ENCODE measurements around the gene RCSD1. TPM values are rescaled to one million over a fixed set of nuclear protein-coding genes. Genes with fewer than 3 reads are reported as not detected.

The RCSD1 gene
- polyA plus RNA-seq (2013, experiment 1 of 2): 0.22 TPM
- 0.15 TPM for polyA plus RNA-seq (2013, experiment 2 of 2)

GRCh38 chr1:167629681-167630567 is at the start of gene RCSD1:
TSS of gene RCSD1 (plus strand) at chr1:167630232. CDS start at chr1:167630424, 192 bp downstream.
- Histone ChIP-seq H2AK5ac (ENCODE audit: low read depth, low read length) (no peak within 1 kb of the TSS), H4K91ac (ENCODE audit: low read depth, low read length, poor library complexity) (no peak within 1 kb of the TSS), H3K4ac (ENCODE audit: low read length) (no peak within 1 kb of the TSS), H3K27me3 (ENCODE audit: control insufficient read depth in 3 of 3, insufficient read depth in 3 of 3, low read depth in 1 of 3, low read length in 3 of 3) (peaks cover 2 to 73% (median 37%) of the 10 kb centered on the region in 3 experiments), H2BK5ac (ENCODE audit: low read length) (peak within 1 kb of the TSS; percentile 79), H3K18ac (ENCODE audit: low read length) (peak within 1 kb of the TSS; percentile 89), H3K4me1 (ENCODE audit: control insufficient read depth in 2 of 2, insufficient read depth in 1 of 2, low read depth in 1 of 2, low read length in 2 of 2) (peaks cover 0 to 2% of the 10 kb centered on the region in 2 donors), H4K8ac (ENCODE audit: low read depth, low read length) (no peak within 1 kb of the TSS), H3K23ac (ENCODE audit: low read depth, low read length, poor library complexity) (peak within 1 kb of the TSS; percentile 25), H2AFZ (ENCODE audit: low read length) (peak within 1 kb of the TSS; percentile 80), H3K79me1 (ENCODE audit: low read depth, low read length) (no peaks in the 10 kb centered on the region), H3K14ac (ENCODE audit: low read length) (peak within 1 kb of the TSS; percentile 48), H2BK15ac (ENCODE audit: low read length) (no peak within 1 kb of the TSS), H2BK12ac (ENCODE audit: low read length) (no peak within 1 kb of the TSS), H3K9me3 (replicated peaks in 1 of 2; ENCODE audit: control insufficient read depth in 2 of 2, insufficient read depth in 1 of 2, low read depth in 1 of 2, low read length in 2 of 2) (peaks cover 0 to 10% of the 10 kb centered on the region in 2 donors), H3K27ac (replicated peaks; ENCODE audit: low read length) (no peak within 1 kb of the TSS), H3K9ac (ENCODE audit: low read depth, low read length, poor library complexity) (peak within 1 kb of the TSS; percentile 79), H2BK120ac (ENCODE audit: low read depth, low read length) (no peak within 1 kb of the TSS), H3K4me2 (ENCODE audit: insufficient read depth, low read length, poor library complexity, severe bottlenecking) (peak within 1 kb of the TSS; percentile 85), H3K36me3 (replicated peaks in 1 of 2; ENCODE audit: control insufficient read depth in 2 of 2, insufficient read depth in 2 of 2, low read length in 2 of 2) (no peaks in the 10 kb centered on the region), H3K4me3 (ENCODE audit: low read length in 2 of 2) (peak within 1 kb of the TSS; percentile 33 to 77)
- no peak for DNase-seq (ENCODE audit: low spot score)
- WGBS, 2 donors (ENCODE audit: extremely low coverage in 2 of 2, insufficient read length in 2 of 2, insufficient replicate concordance in 1 of 2): no CpG with 5 or more reads among the region's 62 CpGs

- Histone ChIP-seq H3K23ac (ENCODE audit: low read depth, low read length, poor library complexity) (no peak overlapping the region), H3K27ac (replicated peaks; ENCODE audit: low read length) (no peak overlapping the region), H3K18ac (ENCODE audit: low read length) (no peak overlapping the region), H2AFZ (ENCODE audit: low read length) (no peak overlapping the region), H3K4me3 (ENCODE audit: low read length in 2 of 2) (no peak overlapping the region), H2BK12ac (ENCODE audit: low read length) (no peak overlapping the region), H3K79me1 (ENCODE audit: low read depth, low read length) (no peaks in the 10 kb centered on the region), H2AK5ac (ENCODE audit: low read depth, low read length) (no peak overlapping the region), H3K4ac (ENCODE audit: low read length) (no peak overlapping the region), H3K9ac (ENCODE audit: low read depth, low read length, poor library complexity) (no peak overlapping the region), H3K9me3 (replicated peaks in 1 of 2; ENCODE audit: control insufficient read depth in 2 of 2, insufficient read depth in 1 of 2, low read depth in 1 of 2, low read length in 2 of 2) (peaks cover 0 to 2% of the 10 kb centered on the region in 2 donors), H2BK5ac (ENCODE audit: low read length) (no peak overlapping the region), H3K27me3 (ENCODE audit: control insufficient read depth in 3 of 3, insufficient read depth in 3 of 3, low read depth in 1 of 3, low read length in 3 of 3) (peaks cover 0 to 17% (median 0%) of the 10 kb centered on the region in 3 experiments), H4K8ac (ENCODE audit: low read depth, low read length) (no peak overlapping the region), H2BK15ac (ENCODE audit: low read length) (no peak overlapping the region), H3K4me2 (ENCODE audit: insufficient read depth, low read length, poor library complexity, severe bottlenecking) (no peak overlapping the region), H2BK120ac (ENCODE audit: low read depth, low read length) (no peak overlapping the region), H3K4me1 (ENCODE audit: control insufficient read depth in 2 of 2, insufficient read depth in 1 of 2, low read depth in 1 of 2, low read length in 2 of 2) (peaks cover 0 to 2% of the 10 kb centered on the region in 2 donors), H3K36me3 (replicated peaks in 1 of 2; ENCODE audit: control insufficient read depth in 2 of 2, insufficient read depth in 2 of 2, low read length in 2 of 2) (no peaks in the 10 kb centered on the region), H4K91ac (ENCODE audit: low read depth, low read length, poor library complexity) (no peak overlapping the region), H3K14ac (ENCODE audit: low read length) (no peak overlapping the region)
- WGBS, 2 donors (ENCODE audit: extremely low coverage in 2 of 2, insufficient read length in 2 of 2, insufficient replicate concordance in 1 of 2): no CpG with 5 or more reads among the region's 1 CpG
- DNase-seq (ENCODE audit: low spot score): no peak
Measured at GRCh38 chr1:167582064-167582463, 48.0 kb upstream of the RCSD1 start.

- Histone ChIP-seq H3K79me1 (ENCODE audit: low read depth, low read length) (no peaks in the 10 kb centered on the region), H3K4me2 (ENCODE audit: insufficient read depth, low read length, poor library complexity, severe bottlenecking) (no peak overlapping the region), H2AK5ac (ENCODE audit: low read depth, low read length) (no peak overlapping the region), H3K9me3 (replicated peaks in 1 of 2; ENCODE audit: control insufficient read depth in 2 of 2, insufficient read depth in 1 of 2, low read depth in 1 of 2, low read length in 2 of 2) (peaks cover 0 to 5% of the 10 kb centered on the region in 2 donors), H3K9ac (ENCODE audit: low read depth, low read length, poor library complexity) (no peak overlapping the region), H3K4ac (ENCODE audit: low read length) (no peak overlapping the region), H2BK15ac (ENCODE audit: low read length) (no peak overlapping the region), H3K36me3 (replicated peaks in 1 of 2; ENCODE audit: control insufficient read depth in 2 of 2, insufficient read depth in 2 of 2, low read length in 2 of 2) (no peaks in the 10 kb centered on the region), H3K4me1 (ENCODE audit: control insufficient read depth in 2 of 2, insufficient read depth in 1 of 2, low read depth in 1 of 2, low read length in 2 of 2) (peaks cover 0 to 2% of the 10 kb centered on the region in 2 donors), H4K8ac (ENCODE audit: low read depth, low read length) (no peak overlapping the region), H2AFZ (ENCODE audit: low read length) (no peak overlapping the region), H3K18ac (ENCODE audit: low read length) (no peak overlapping the region), H3K4me3 (ENCODE audit: low read length in 2 of 2) (no peak overlapping the region), H3K27ac (replicated peaks; ENCODE audit: low read length) (no peak overlapping the region), H2BK12ac (ENCODE audit: low read length) (no peak overlapping the region), H3K27me3 (ENCODE audit: control insufficient read depth in 3 of 3, insufficient read depth in 3 of 3, low read depth in 1 of 3, low read length in 3 of 3) (peaks cover 0 to 20% (median 0%) of the 10 kb centered on the region in 3 experiments), H3K23ac (ENCODE audit: low read depth, low read length, poor library complexity) (no peak overlapping the region), H2BK120ac (ENCODE audit: low read depth, low read length) (no peak overlapping the region), H4K91ac (ENCODE audit: low read depth, low read length, poor library complexity) (no peak overlapping the region), H3K14ac (ENCODE audit: low read length) (no peak overlapping the region), H2BK5ac (ENCODE audit: low read length) (no peak overlapping the region)
- no CpG with 5 or more reads among the region's 4 CpGs for WGBS, 2 donors (ENCODE audit: extremely low coverage in 2 of 2, insufficient read length in 2 of 2, insufficient replicate concordance in 1 of 2)
- DNase-seq (ENCODE audit: low spot score): no peak
Measured at GRCh38 chr1:167582722-167583121, 47.3 kb upstream of the RCSD1 start.

- H2BK15ac ChIP-seq (ENCODE audit: low read length): no peak overlapping the region
- H3K9me3 ChIP-seq (replicated peaks in 1 of 2; ENCODE audit: control insufficient read depth in 2 of 2, insufficient read depth in 1 of 2, low read depth in 1 of 2, low read length in 2 of 2): peaks cover 0 to 6% of the 10 kb centered on the region in 2 donors
- no peak overlapping the region for H3K4ac ChIP-seq (ENCODE audit: low read length)
- WGBS, 2 donors (ENCODE audit: extremely low coverage in 2 of 2, insufficient read length in 2 of 2, insufficient replicate concordance in 1 of 2): no CpG with 5 or more reads among the region's 3 CpGs
- no peak overlapping the region for H4K91ac ChIP-seq (ENCODE audit: low read depth, low read length, poor library complexity)
- H2BK120ac ChIP-seq (ENCODE audit: low read depth, low read length): no peak overlapping the region
- DNase-seq (ENCODE audit: low spot score): no peak
- H2AFZ ChIP-seq (ENCODE audit: low read length): no peak overlapping the region
- H3K14ac ChIP-seq (ENCODE audit: low read length): no peak overlapping the region
- H2BK12ac ChIP-seq (ENCODE audit: low read length): no peak overlapping the region
- peaks cover 0 to 2% of the 10 kb centered on the region in 2 donors for H3K4me1 ChIP-seq (ENCODE audit: control insufficient read depth in 2 of 2, insufficient read depth in 1 of 2, low read depth in 1 of 2, low read length in 2 of 2)
- H4K8ac ChIP-seq (ENCODE audit: low read depth, low read length): no peak overlapping the region
- no peaks in the 10 kb centered on the region for H3K79me1 ChIP-seq (ENCODE audit: low read depth, low read length)
- H3K18ac ChIP-seq (ENCODE audit: low read length): no peak overlapping the region
- no peak overlapping the region for H3K9ac ChIP-seq (ENCODE audit: low read depth, low read length, poor library complexity)
- H3K27ac ChIP-seq (replicated peaks; ENCODE audit: low read length): no peak overlapping the region
- H3K23ac ChIP-seq (ENCODE audit: low read depth, low read length, poor library complexity): no peak overlapping the region
- no peak overlapping the region for H2AK5ac ChIP-seq (ENCODE audit: low read depth, low read length)
- H3K4me3 ChIP-seq (ENCODE audit: low read length in 2 of 2): no peak overlapping the region
- no peak overlapping the region for H2BK5ac ChIP-seq (ENCODE audit: low read length)
- peaks cover 0 to 20% (median 0%) of the 10 kb centered on the region in 3 experiments for H3K27me3 ChIP-seq (ENCODE audit: control insufficient read depth in 3 of 3, insufficient read depth in 3 of 3, low read depth in 1 of 3, low read length in 3 of 3)
- no peak overlapping the region for H3K4me2 ChIP-seq (ENCODE audit: insufficient read depth, low read length, poor library complexity, severe bottlenecking)
- H3K36me3 ChIP-seq (replicated peaks in 1 of 2; ENCODE audit: control insufficient read depth in 2 of 2, insufficient read depth in 2 of 2, low read length in 2 of 2): no peaks in the 10 kb centered on the region
Measured at GRCh38 chr1:167584581-167584980, 45.5 kb upstream of the RCSD1 start.
